ENCODE data around the gene PTMS. TPM values are rescaled to one million over a fixed set of nuclear protein-coding genes. Genes with fewer than 3 reads are reported as not detected.

PTMS gene
- total RNA-seq, 1 donor from 2014 or later = 864 TPM

DNA sequence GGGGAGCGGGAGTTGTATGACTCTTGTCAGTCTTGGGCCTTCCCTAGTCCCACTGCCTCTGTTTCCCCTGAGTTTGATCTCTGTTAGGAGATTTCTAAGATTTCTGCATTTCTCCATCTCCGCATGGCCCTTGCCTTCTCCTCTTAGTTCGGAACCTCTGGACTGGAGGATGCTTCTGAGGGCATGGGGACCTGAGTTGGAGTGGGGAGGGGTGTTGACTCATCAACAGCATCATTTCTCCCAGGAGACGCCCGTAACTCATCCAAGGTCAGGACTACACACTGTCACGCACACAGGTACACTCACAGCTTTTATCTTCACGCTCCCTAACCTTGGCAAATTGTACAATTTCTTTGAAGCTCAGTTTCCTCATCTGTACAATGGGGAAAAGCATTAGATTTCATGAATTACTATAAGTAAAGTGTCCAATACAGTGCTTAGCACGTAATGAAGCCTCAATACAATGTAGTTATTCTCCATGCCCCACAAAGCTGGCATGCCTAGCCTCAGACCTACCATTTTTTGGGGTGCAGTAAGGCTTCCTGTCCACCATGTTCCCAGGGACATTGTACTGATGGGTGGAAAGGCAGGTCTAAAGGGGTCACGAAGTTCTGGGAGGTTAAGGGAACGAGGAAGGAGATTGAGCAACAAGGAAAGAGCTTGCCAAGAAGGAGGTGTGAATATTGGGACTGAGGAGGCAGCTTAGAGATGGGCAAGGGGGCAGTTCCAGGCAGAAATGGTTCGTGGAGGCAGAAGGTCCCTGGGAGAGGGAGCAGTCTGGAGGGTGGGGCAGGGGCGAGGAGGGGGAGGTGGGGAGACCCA is 5.6 kb downstream of the PTMS start:
- peak overlapping the region; percentile 5 for H3K4me3 Mint-ChIP-seq (ENCODE audit: unreplicated experiment)
- peaks cover 24% of the 10 kb centered on the region for H3K27me3 Mint-ChIP-seq (ENCODE audit: unreplicated experiment)
- H3K9me3 Mint-ChIP-seq (ENCODE audit: unreplicated experiment) = no peaks in the 10 kb centered on the region
- peaks cover 54% of the 10 kb centered on the region for H3K36me3 Mint-ChIP-seq (ENCODE audit: low read depth, unreplicated experiment)
- H3K27ac Mint-ChIP-seq (ENCODE audit: unreplicated experiment) = peak overlapping the region; percentile 88
- H3K4me1 Mint-ChIP-seq (ENCODE audit: unreplicated experiment) = peaks cover 56% of the 10 kb centered on the region
- DNase-seq (ENCODE audit: low spot score) = no peak
- TF ChIP-seq, protein P1, sequence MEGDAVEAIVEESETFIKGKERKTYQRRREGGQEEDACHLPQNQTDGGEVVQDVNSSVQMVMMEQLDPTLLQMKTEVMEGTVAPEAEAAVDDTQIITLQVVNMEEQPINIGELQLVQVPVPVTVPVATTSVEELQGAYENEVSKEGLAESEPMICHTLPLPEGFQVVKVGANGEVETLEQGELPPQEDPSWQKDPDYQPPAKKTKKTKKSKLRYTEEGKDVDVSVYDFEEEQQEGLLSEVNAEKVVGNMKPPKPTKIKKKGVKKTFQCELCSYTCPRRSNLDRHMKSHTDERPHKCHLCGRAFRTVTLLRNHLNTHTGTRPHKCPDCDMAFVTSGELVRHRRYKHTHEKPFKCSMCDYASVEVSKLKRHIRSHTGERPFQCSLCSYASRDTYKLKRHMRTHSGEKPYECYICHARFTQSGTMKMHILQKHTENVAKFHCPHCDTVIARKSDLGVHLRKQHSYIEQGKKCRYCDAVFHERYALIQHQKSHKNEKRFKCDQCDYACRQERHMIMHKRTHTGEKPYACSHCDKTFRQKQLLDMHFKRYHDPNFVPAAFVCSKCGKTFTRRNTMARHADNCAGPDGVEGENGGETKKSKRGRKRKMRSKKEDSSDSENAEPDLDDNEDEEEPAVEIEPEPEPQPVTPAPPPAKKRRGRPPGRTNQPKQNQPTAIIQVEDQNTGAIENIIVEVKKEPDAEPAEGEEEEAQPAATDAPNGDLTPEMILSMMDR (IDR thresholded peaks at IDR 0.05; ENCODE audit: unreplicated experiment) = no peak

DNA sequence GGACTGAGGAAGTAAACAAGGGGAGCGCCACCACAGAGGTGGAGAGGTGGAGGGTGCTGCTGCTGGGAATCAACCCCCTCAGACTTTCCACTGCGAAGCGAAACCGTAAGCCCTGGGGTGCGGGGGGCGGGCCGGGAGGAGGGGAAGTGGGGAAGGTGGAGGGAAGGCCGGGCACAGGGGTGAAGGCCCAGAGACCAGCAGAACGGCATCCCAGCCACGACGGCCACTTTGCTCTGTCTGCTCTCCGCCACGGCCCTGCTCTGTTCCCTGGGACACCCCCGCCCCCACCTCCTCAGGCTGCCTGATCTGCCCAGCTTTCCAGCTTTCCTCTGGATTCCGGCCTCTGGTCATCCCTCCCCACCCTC is 6.2 kb downstream of the PTMS start, which contains the start of gene LAG3:
Gene LAG3 (plus strand): TSS at position 190 of the 365 bp plus-strand sequence. CDS start 333 bp downstream, outside the sequence.
- TF ChIP-seq, protein P1 (IDR thresholded peaks at IDR 0.05; ENCODE audit: unreplicated experiment) = no peak
- peak within 1 kb of the TSS; percentile 88 for H3K27ac Mint-ChIP-seq (ENCODE audit: unreplicated experiment)
- no peak for DNase-seq (ENCODE audit: low spot score)
- H3K27me3 Mint-ChIP-seq (ENCODE audit: unreplicated experiment) = peaks cover 19% of the 10 kb centered on the region
- no peaks in the 10 kb centered on the region for H3K9me3 Mint-ChIP-seq (ENCODE audit: unreplicated experiment)
- peaks cover 54% of the 10 kb centered on the region for H3K4me1 Mint-ChIP-seq (ENCODE audit: unreplicated experiment)
- peak within 1 kb of the TSS; percentile 67 for H3K4me3 Mint-ChIP-seq (ENCODE audit: unreplicated experiment)
- H3K36me3 Mint-ChIP-seq (ENCODE audit: low read depth, unreplicated experiment) = peaks cover 58% of the 10 kb centered on the region

DNA sequence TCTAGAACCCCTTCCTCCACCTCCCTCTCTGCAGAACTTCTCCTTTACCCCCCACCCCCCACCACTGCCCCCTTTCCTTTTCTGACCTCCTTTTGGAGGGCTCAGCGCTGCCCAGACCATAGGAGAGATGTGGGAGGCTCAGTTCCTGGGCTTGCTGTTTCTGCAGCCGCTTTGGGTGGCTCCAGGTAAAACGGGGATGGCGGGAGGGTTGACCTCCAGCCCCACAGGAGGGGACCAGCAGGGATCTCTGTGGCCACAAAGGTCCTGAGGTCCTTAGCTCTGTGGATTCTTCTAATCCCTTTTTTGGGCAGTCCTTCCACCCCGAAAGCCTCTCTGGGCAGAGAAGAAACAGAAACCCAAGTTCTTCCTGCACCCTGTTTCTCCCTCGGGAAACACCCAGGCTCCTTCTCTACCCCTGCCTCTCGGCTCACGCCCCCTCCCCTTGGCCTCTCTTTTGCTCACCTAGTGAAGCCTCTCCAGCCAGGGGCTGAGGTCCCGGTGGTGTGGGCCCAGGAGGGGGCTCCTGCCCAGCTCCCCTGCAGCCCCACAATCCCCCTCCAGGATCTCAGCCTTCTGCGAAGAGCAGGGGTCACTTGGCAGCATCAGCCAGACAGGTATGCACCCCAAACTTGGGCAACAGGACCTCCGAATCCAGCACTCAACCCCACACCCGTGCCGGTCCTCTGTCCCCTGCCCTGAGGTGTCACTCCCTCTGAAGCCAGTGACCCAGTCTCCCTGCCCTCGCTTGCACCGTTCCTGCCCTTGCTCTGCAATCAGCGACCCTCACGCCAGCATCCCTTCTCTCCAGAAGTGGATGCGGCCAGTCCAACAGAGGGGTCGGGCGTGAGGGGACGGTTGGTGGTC is 6.8 kb downstream of the PTMS start:
- Mint-ChIP-seq H3K9me3 (ENCODE audit: unreplicated experiment) (no peaks in the 10 kb centered on the region), H3K4me1 (ENCODE audit: unreplicated experiment) (peaks cover 47% of the 10 kb centered on the region), H3K27me3 (ENCODE audit: unreplicated experiment) (peaks cover 13% of the 10 kb centered on the region), H3K36me3 (ENCODE audit: low read depth, unreplicated experiment) (peaks cover 58% of the 10 kb centered on the region), H3K4me3 (ENCODE audit: unreplicated experiment) (peak overlapping the region; percentile 67), H3K27ac (ENCODE audit: unreplicated experiment) (no peak overlapping the region)
- DNase-seq (ENCODE audit: low spot score) = peak; percentile 16
- TF ChIP-seq, protein P1 (IDR thresholded peaks at IDR 0.05; ENCODE audit: unreplicated experiment) = no peak

DNA sequence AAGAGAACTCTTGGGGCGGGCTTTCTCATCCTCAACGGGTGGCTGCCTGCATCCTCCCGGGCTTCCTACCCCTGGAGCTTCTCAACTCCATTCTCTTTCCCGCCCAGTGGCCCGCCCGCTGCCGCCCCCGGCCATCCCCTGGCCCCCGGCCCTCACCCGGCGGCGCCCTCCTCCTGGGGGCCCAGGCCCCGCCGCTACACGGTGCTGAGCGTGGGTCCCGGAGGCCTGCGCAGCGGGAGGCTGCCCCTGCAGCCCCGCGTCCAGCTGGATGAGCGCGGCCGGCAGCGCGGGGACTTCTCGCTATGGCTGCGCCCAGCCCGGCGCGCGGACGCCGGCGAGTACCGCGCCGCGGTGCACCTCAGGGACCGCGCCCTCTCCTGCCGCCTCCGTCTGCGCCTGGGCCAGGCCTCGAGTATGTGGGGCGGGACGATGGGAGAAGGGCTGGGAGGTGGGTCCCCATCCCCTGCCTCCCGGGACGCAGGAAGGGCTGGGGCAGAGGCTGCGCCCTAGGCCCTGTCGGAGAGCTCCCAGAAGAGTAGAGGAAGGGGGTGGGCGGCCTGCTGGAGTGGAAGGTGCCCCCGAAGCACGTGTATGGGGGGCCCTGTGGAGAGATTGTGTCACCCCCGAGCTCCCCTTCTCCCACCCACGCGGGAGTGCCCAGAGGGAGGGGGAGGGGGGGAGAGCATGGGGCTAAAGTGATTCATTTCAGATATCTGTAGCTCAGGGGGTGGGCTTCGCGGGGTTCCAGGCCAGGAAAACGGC is 7.6 kb downstream of the PTMS start:
- peaks cover 48% of the 10 kb centered on the region for H3K4me1 Mint-ChIP-seq (ENCODE audit: unreplicated experiment)
- DNase-seq (ENCODE audit: low spot score) = no peak
- H3K9me3 Mint-ChIP-seq (ENCODE audit: unreplicated experiment) = no peaks in the 10 kb centered on the region
- H3K36me3 Mint-ChIP-seq (ENCODE audit: low read depth, unreplicated experiment) = peaks cover 62% of the 10 kb centered on the region
- H3K27ac Mint-ChIP-seq (ENCODE audit: unreplicated experiment) = no peak overlapping the region
- TF ChIP-seq, protein P1 (IDR thresholded peaks at IDR 0.05; ENCODE audit: unreplicated experiment) = no peak
- H3K4me3 Mint-ChIP-seq (ENCODE audit: unreplicated experiment) = no peak overlapping the region
- peaks cover 18% of the 10 kb centered on the region for H3K27me3 Mint-ChIP-seq (ENCODE audit: unreplicated experiment)

Measured in endothelial cell (in vitro differentiated cells).